HepG2 (cell line): Measurements from ENCODE around the gene ACSL5. TPM values are rescaled to one million over a fixed set of nuclear protein-coding genes. Genes with fewer than 3 reads are reported as not detected.

Source experiments
- BRD4 ChIP-seq: sonication (generic); formaldehyde crosslinking; IDR thresholded peaks from 2 replicates; pipeline ENCODE4 v1.4.0; 2020; ENCODE audit warnings: missing genetic modification reagents
- CCDC6 ChIP-seq: sonication (generic); formaldehyde crosslinking; IDR thresholded peaks from 2 replicates; pipeline ENCODE4 v1.8.1; 2022; ENCODE audit warnings: mild to moderate bottlenecking, missing genetic modification reagents, moderate library complexity
- CHD4 ChIP-seq: fragments of 200-600 bp; sonication (generic); IDR thresholded peaks from 2 replicates; pipeline ENCODE4 v1.7.0; 2017; ENCODE audit warnings: mild to moderate bottlenecking, low read length, borderline replicate concordance
- FIP1L1 ChIP-seq: fragments of 200-400 bp; formaldehyde crosslinking; IDR thresholded peaks from 2 replicates; pipeline ENCODE4 v1.6.1; 2018; ENCODE audit warnings: low read depth, mild to moderate bottlenecking, low read length, moderate library complexity, borderline replicate concordance; ENCODE audit not compliant: insufficient read depth
- KAT2B ChIP-seq: fragments of 150-350 bp; IDR thresholded peaks from 2 replicates; pipeline ENCODE4 v1.6.1; 2014; ENCODE audit warnings: low read depth, low read length, borderline replicate concordance
- MAF1 ChIP-seq: sonication (generic); formaldehyde crosslinking; IDR thresholded peaks from 2 replicates; pipeline ENCODE4 v1.5.0; 2020; ENCODE audit warnings: missing genetic modification reagents, borderline replicate concordance
- MYNN ChIP-seq: sonication (generic); formaldehyde crosslinking; IDR thresholded peaks from 2 replicates; pipeline ENCODE4 v1.4.0; 2020; ENCODE audit warnings: mild to moderate bottlenecking, low read depth, missing genetic modification reagents
- NCOA2 ChIP-seq: sonication (generic); formaldehyde crosslinking; IDR thresholded peaks from 2 replicates; pipeline ENCODE4 v1.8.0; 2022; ENCODE audit warnings: inconsistent platforms
- NFIC ChIP-seq: IDR thresholded peaks from 2 replicates; pipeline ENCODE4 v1.6.1; 2012; ENCODE audit warnings: mild to moderate bottlenecking, low read length, inconsistent platforms
- NFYC ChIP-seq: IDR thresholded peaks from 2 replicates; pipeline ENCODE4 v1.6.1; 2016; ENCODE audit warnings: missing genetic modification reagents, missing compliant biosample characterization
- NR2F1 ChIP-seq, 2 experiments: fragments of 450-650 bp in 1 of 2; formaldehyde crosslinking in 1 of 2; IDR thresholded peaks; 2 replicates each; pipeline versions ENCODE4 v1.5.0 to v1.6.1; 2016 to 2020; ENCODE audit warnings: mild to moderate bottlenecking in 1 of 2, missing compliant biosample characterization in 1 of 2, missing genetic modification reagents in 1 of 2, moderate library complexity in 1 of 2
- TAF1 ChIP-seq: sonication (generic); formaldehyde crosslinking; IDR thresholded peaks from 2 replicates; pipeline ENCODE4 v1.4.0; 2020; ENCODE audit warnings: missing genetic modification reagents
- ZFP37 ChIP-seq: sonication (generic); formaldehyde crosslinking; IDR thresholded peaks from 2 replicates; pipeline ENCODE4 v1.4.0; 2020; ENCODE audit warnings: missing genetic modification reagents, borderline replicate concordance
- ZFP90 ChIP-seq: sonication (generic); formaldehyde crosslinking; IDR thresholded peaks from 2 replicates; pipeline ENCODE4 v1.8.0; 2022; ENCODE audit warnings: missing genetic modification reagents, mild to moderate bottlenecking, inconsistent platforms, borderline replicate concordance
- ZKSCAN8 ChIP-seq: IDR thresholded peaks from 2 replicates; pipeline ENCODE4 v1.6.1; 2016; ENCODE audit warnings: borderline replicate concordance, missing genetic modification reagents, missing compliant biosample characterization
- ZNF12 ChIP-seq: sonication (generic); formaldehyde crosslinking; IDR thresholded peaks from 2 replicates; pipeline ENCODE4 v1.5.0; 2020; ENCODE audit warnings: missing genetic modification reagents
- ZNF20 ChIP-seq: sonication (generic); formaldehyde crosslinking; IDR thresholded peaks from 2 replicates; pipeline ENCODE4 v1.4.0; 2020; ENCODE audit warnings: mild to moderate bottlenecking, moderate library complexity, missing genetic modification reagents
- ZNF432 ChIP-seq: sonication (generic); formaldehyde crosslinking; IDR thresholded peaks from 2 replicates; pipeline ENCODE4 v1.5.0; 2020; ENCODE audit warnings: missing genetic modification reagents, mild to moderate bottlenecking, borderline replicate concordance
- ZNF460 ChIP-seq: sonication (generic); formaldehyde crosslinking; IDR thresholded peaks from 2 replicates; pipeline ENCODE4 v1.5.1; 2020; ENCODE audit warnings: missing genetic modification reagents, mild to moderate bottlenecking, borderline replicate concordance
- ZNF607 ChIP-seq: sonication (generic); formaldehyde crosslinking; IDR thresholded peaks from 2 replicates; pipeline ENCODE4 v1.5.1; 2020; ENCODE audit warnings: missing genetic modification reagents, mild to moderate bottlenecking, borderline replicate concordance
- polyA plus RNA-seq, 8 experiments: library from polyadenylated mRNA; depleted of rRNA in 3 of 8; stranded (reverse) in 7 of 8; unstranded in 1 of 8; fragments of >200 nt; fragmentation: Illumina TruSeq in 4 of 8; extraction: Trizol in 4 of 8; gene quantifications; 2 replicates each; pipeline versions ENCODE4 v1.2.1 to v1.2.3, GENCODE V29; 2011 to 2016; ENCODE audit warnings: low read depth in 4 of 8, missing spikeins in 1 of 8, mixed read lengths in 1 of 8; ENCODE audit not compliant: insufficient read depth in 1 of 8
- total RNA-seq, 5 experiments: library from RNA; depleted of rRNA; stranded (reverse); fragments of >200 nt; fragmentation: Illumina TruSeq; extraction: Trizol; gene quantifications; 2 replicates each; pipeline ENCODE4 v1.2.3, GENCODE V29; 2016; ENCODE audit warnings: low read depth in 1 of 5
- TF ChIP-seq, protein P1 (sequence below): sonication (generic); formaldehyde crosslinking; IDR thresholded peaks from 2 replicates; pipeline ENCODE4 v1.9.0; 2021; ENCODE audit warnings: missing genetic modification reagents, borderline replicate concordance
- TF ChIP-seq, protein P2 (sequence below): sonication (generic); formaldehyde crosslinking; IDR thresholded peaks from 2 replicates; pipeline ENCODE4 v1.8.1; 2023; ENCODE audit warnings: mild to moderate bottlenecking, missing genetic modification reagents
- TF ChIP-seq, protein P3 (sequence below): sonication (generic); formaldehyde crosslinking; conservative IDR thresholded peaks from 2 replicates; pipeline ENCODE4 v1.4.0; 2020; ENCODE audit warnings: missing genetic modification reagents

The ACSL5 gene
- total and polyA plus RNA-seq, 2 of the 13 experiments (the other 11 are each of a cell fraction or from before 2014, with no cell fraction given): 56.4 to 82.5 TPM

GRCh38 chr10:112365014-112365432 lies 8.9 kb upstream of the ACSL5 start (continued):
- TF ChIP-seq FIP1L1: no peak
- TF ChIP-seq MAF1 (CRISPR knock-in tag): no peak
- TF ChIP-seq BRD4 (CRISPR knock-in tag): no peak
- TF ChIP-seq ZFP90 (CRISPR knock-in tag): no peak
- TF ChIP-seq NR2F1 (CRISPR knock-in tag; IDR thresholded peaks at IDR 0.05): peak; percentile 7 to 41; a peak in 1 of 4 replicates
- TF ChIP-seq TAF1 (CRISPR knock-in tag): no peak
- TF ChIP-seq ZNF607 (CRISPR knock-in tag): no peak
- TF ChIP-seq KAT2B: no peak
- 0 out of 2 replicates have a peak, but pooled peaks have one; percentile 44 for TF ChIP-seq CCDC6
- TF ChIP-seq NCOA2 (CRISPR knock-in tag): 0 out of 2 replicates have a peak, but pooled peaks have one; percentile 64
- no peak for TF ChIP-seq ZNF20 (CRISPR knock-in tag)
- TF ChIP-seq MYNN (CRISPR knock-in tag): no peak
- TF ChIP-seq ZNF432 (CRISPR knock-in tag): no peak
- no peak for TF ChIP-seq ZFP37 (CRISPR knock-in tag)
- TF ChIP-seq, protein P1, sequence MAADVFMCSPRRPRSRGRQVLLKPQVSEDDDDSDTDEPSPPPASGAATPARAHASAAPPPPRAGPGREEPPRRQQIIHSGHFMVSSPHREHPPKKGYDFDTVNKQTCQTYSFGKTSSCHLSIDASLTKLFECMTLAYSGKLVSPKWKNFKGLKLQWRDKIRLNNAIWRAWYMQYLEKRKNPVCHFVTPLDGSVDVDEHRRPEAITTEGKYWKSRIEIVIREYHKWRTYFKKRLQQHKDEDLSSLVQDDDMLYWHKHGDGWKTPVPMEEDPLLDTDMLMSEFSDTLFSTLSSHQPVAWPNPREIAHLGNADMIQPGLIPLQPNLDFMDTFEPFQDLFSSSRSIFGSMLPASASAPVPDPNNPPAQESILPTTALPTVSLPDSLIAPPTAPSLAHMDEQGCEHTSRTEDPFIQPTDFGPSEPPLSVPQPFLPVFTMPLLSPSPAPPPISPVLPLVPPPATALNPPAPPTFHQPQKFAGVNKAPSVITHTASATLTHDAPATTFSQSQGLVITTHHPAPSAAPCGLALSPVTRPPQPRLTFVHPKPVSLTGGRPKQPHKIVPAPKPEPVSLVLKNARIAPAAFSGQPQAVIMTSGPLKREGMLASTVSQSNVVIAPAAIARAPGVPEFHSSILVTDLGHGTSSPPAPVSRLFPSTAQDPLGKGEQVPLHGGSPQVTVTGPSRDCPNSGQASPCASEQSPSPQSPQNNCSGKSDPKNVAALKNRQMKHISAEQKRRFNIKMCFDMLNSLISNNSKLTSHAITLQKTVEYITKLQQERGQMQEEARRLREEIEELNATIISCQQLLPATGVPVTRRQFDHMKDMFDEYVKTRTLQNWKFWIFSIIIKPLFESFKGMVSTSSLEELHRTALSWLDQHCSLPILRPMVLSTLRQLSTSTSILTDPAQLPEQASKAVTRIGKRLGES: no peak
- no peak for TF ChIP-seq NFYC (CRISPR knock-in tag)
- TF ChIP-seq ZNF12 (CRISPR knock-in tag): no peak
- TF ChIP-seq, protein P2, sequence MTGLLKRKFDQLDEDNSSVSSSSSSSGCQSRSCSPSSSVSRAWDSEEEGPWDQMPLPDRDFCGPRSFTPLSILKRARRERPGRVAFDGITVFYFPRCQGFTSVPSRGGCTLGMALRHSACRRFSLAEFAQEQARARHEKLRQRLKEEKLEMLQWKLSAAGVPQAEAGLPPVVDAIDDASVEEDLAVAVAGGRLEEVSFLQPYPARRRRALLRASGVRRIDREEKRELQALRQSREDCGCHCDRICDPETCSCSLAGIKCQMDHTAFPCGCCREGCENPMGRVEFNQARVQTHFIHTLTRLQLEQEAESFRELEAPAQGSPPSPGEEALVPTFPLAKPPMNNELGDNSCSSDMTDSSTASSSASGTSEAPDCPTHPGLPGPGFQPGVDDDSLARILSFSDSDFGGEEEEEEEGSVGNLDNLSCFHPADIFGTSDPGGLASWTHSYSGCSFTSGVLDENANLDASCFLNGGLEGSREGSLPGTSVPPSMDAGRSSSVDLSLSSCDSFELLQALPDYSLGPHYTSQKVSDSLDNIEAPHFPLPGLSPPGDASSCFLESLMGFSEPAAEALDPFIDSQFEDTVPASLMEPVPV: no peak
- no peak for TF ChIP-seq NFIC
- no peak for TF ChIP-seq CHD4
- no peak for TF ChIP-seq ZNF460 (CRISPR knock-in tag)
- TF ChIP-seq, protein P3, sequence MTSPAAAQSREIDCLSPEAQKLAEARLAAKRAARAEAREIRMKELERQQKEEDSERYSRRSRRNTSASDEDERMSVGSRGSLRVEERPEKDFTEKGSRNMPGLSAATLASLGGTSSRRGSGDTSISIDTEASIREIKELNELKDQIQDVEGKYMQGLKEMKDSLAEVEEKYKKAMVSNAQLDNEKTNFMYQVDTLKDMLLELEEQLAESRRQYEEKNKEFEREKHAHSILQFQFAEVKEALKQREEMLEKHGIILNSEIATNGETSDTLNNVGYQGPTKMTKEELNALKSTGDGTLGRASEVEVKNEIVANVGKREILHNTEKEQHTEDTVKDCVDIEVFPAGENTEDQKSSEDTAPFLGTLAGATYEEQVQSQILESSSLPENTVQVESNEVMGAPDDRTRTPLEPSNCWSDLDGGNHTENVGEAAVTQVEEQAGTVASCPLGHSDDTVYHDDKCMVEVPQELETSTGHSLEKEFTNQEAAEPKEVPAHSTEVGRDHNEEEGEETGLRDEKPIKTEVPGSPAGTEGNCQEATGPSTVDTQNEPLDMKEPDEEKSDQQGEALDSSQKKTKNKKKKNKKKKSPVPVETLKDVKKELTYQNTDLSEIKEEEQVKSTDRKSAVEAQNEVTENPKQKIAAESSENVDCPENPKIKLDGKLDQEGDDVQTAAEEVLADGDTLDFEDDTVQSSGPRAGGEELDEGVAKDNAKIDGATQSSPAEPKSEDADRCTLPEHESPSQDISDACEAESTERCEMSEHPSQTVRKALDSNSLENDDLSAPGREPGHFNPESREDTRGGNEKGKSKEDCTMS (CRISPR knock-in tag): no peak
- no peak for TF ChIP-seq ZKSCAN8
